GM19023 (cell line): Measurements from ENCODE around the gene TSHZ3.

Experiments used
- ATAC-seq: cut with Tn5 transposase; IDR thresholded peaks from one replicate; pipeline ENCODE4 v1.9.1; 2021; ENCODE audit warnings: mild to moderate bottlenecking, moderate library complexity; ENCODE audit not compliant: unreplicated experiment

Gene TSHZ3

GRCh38 chr19:31355665-31356289 lies 6.5 kb upstream of the TSHZ3 start:
- no peak for ATAC-seq

DNA sequence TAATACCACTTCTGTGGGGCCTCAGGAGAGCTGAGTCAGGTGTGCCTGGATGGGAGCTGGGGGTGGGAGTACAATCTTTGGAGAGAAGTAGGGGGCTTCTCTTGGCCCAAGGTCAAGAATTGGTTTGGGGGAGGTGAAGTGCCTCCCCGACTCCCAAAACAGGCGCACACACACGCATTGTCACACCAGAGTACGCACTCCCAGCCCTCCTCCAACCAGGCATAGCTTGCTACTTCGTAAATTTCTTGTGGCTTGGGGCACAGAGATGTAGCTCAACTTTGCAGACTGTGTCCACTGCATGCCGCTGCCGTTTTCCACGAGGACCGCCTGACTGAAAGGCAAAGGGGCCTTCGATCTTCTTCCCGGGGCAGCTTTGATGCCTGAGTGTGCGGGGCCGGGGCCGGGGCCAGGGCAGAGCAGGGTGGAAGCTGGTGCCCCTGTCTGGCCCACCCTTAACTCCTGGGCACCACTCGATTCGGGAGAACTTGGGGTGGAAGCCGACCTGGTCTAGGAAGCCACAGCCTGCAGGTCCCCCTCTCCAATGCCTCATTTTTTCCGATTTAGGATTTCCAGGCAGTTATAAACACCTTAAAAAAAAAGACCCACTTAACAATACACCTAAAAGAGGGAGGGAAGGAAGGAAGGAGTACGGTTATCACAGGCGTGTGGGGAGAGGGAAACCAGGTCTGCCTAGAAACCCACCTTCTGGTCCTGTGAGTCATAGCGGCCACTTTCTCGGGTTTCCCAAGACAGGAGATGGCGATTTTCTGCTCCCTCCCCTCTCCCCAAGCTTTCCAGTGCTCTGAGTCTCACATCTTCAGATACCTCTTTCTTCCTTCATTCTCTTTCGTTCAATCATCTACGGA lies 5.8 kb upstream of the TSHZ3 start:
- ATAC-seq, result no peak

DNA sequence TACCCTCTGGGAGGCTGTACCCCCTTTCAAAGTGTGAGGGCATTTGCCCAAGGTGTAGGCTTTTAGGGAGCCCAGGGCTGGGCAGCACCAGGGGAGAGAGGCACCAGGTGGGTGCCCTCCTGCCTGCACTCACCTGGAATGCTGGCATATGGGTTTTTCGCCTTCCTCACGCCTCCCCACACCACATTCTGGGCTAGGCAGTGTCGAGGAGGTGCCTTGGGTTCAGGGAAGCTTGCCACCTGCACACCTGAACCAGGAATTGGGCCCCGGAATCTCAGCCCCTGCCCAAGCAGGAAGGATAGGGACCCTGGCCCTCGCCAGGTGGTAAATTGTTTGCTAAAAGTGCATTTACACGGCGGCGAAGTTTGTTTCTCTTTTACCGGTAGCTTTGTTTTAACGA lies 5.1 kb upstream of the TSHZ3 start:
- ATAC-seq, result no peak

- ATAC-seq, result no peak
Measured at GRCh38 chr19:31353833-31354232, 4.6 kb upstream of the TSHZ3 start.

GRCh38 chr19:31352782-31353651 lies 3.8 kb upstream of the TSHZ3 start:
- ATAC-seq, result no peak

DNA sequence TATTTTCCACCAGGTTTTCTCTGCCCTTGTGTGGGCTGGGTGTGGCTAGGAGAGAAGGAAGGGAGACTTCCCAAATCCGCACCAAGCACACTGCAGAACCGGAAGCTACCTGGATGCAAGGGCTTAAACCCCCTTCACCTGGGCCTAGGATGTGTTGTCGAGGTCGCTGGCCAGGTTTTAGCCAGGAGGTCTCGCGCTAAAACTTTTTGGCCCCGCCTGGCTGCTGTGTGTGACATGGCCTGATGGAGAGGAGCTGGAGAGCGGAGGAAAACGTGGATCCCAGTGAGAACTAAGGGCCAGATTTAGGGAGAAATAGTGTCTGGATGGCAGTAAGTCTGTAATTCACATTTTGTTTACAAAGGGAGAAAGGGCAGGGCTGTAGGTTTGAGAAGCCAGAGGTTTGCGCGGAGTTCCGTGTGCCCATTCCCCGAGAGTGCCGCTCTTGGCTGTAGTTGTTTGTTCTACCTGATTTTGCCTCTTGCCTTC lies 3.1 kb upstream of the TSHZ3 start:
- ATAC-seq, result no peak

- no peak for ATAC-seq
Measured at GRCh38 chr19:31351855-31352195, 2.6 kb upstream of the TSHZ3 start.

DNA sequence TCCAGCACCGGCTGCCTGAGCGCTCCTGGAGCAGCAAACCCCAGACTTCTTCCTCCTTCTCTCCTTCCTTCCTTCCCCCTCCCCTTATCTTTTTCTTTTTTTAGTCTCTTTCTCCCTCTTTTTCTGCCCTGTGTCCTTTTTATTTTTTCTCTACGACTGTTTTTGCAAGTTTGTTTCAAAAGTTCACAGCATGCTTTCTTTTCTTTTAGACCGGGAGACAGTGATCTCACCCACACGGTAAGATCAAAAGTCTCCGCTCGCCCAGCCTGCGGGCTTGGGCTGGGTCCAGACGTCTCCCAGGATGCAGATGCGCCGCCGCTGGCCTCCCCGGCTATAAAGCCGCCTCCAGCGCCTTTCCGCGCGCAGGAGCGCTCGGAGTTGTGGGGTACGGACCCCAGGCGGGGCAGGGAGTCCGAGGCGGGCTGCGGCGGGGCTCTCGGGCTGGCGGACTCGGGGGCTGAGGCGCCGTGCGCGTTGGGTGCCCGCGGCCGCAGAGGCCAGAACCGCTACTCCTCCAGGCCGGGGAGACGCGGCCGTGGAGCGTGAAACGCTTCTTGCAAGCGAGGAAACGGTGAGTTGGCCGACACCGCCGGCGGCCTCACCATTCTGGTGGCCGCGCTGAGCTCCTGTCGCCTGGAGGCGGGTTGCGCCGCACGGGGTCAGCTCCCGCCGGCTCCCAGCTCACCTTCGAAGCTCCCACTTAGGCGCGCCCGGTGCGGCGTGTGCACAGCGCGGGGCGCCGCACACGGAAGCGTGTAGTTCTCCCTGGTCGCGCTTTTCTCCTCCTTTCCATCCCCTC lies 2.0 kb upstream of the TSHZ3 start:
- ATAC-seq, result no peak

GRCh38 chr19:31350693-31351055 lies 1.4 kb upstream of the TSHZ3 start:
- no peak for ATAC-seq

DNA sequence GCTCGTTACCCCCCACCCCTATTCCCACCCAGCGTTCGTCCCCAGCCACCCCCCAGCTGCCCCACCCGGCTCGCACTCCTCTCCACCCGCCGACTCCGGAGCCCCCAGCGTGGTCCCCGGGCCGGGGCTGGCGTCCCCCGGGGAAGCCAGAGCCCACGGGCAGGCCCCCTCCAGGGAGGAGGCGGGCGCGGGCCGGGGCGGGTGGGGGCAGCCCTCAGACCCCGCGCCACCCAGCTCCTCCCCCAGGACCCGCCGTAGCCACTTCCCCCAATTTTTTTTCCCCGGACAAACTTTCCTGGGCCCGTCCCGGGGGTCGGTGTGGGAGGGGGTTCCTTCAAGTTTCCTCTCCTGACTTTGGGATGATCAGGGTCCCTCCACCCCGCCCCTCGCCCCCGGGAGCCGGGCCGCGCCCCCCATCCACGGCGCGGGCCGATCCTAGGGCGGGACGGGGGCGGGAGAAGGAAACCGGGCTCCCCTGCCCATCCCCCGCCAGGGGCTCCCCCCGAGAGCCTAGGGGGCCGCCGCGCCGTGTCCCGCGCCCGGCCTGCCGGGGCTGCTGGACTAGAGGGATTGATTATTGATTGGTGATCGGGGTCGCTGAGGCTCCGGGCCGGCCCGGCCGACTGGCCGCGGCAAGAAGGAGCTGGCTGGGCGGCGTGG lies 927 bp upstream of the TSHZ3 start:
- ATAC-seq, result no peak

DNA sequence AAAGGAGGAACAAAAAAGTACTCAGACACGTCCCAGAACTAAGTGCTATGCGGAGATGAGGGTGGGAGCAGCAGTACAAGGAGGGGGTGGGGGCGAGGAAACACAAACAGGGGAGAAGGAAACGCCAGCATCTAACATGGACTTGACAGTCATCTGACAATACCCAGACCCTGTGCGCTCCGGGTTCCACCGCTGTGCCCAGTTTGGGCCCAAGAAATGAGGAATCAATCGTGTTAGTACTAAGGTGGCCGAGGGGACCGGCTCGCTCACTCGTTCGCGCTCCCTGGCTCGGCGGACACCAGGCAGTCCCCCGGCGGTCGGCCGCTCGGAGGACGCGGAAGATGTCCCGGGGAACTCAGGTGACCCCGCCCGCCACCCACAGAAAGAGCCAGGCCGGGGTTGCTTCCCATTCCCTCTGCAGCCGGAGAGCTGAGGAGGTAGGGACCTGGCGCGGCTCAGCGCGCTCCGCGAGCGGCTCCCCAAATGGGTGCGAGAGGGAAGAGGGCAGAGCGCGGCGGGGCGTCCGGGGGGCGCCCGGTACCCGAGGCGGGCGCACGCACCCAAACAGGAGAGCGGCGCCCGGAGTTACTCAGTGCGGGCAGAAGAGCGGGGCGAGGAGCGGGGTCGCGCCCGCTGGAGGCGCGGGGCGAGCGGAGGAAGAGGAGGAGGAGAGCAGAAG lies 616 bp downstream of the TSHZ3 start:
- no peak for ATAC-seq

GRCh38 chr19:31347828-31348392 lies 1.3 kb downstream of the TSHZ3 start:
- no peak for ATAC-seq

- ATAC-seq, result no peak
Measured at GRCh38 chr19:31347354-31347753, 1.9 kb downstream of the TSHZ3 start.

DNA sequence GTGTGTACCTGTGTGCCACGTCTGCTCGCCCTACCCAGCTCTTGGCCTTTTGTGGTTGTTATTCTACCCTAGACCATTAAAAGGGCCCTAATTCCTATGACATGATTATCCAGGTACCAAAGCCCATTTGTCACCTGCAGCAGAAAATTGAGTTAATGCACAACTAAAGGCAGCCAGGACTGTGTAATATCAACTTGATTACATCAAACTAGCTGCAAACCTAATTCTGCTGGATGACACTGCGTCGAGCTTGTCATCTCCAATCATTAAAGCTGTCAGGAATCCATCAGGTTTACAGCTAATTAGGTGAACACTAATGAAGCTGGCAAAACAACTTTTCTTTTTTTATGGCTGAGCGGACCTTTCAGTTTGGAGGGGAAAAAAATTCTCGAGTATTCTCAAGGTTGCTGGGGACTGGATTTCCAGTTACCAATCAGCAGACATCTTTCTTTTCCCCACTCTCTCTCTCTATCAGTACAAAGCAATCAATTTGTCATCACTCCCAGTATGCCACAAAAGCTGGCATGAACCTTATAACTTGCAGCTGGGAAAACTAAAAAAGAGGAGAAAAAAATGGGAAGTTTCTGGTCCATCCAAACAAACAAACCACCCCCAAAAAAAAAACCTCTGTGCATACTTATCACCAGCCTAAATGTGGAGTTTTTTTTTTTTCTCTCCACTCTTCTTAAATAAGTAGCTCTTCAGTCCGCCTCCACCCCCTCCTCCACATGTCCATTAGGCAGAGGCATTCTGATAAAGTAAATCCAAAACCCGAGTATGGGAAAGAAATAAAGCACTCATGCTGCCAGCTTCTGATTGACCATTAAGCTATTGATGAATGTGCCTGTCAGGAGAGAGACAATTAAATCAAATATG lies 2.8 kb downstream of the TSHZ3 start:
- ATAC-seq, result no peak

GRCh38 chr19:31344403-31344802 lies 4.8 kb downstream of the TSHZ3 start:
- no peak for ATAC-seq

GRCh38 chr19:31342926-31343325 lies 6.3 kb downstream of the TSHZ3 start:
- ATAC-seq, result no peak

DNA sequence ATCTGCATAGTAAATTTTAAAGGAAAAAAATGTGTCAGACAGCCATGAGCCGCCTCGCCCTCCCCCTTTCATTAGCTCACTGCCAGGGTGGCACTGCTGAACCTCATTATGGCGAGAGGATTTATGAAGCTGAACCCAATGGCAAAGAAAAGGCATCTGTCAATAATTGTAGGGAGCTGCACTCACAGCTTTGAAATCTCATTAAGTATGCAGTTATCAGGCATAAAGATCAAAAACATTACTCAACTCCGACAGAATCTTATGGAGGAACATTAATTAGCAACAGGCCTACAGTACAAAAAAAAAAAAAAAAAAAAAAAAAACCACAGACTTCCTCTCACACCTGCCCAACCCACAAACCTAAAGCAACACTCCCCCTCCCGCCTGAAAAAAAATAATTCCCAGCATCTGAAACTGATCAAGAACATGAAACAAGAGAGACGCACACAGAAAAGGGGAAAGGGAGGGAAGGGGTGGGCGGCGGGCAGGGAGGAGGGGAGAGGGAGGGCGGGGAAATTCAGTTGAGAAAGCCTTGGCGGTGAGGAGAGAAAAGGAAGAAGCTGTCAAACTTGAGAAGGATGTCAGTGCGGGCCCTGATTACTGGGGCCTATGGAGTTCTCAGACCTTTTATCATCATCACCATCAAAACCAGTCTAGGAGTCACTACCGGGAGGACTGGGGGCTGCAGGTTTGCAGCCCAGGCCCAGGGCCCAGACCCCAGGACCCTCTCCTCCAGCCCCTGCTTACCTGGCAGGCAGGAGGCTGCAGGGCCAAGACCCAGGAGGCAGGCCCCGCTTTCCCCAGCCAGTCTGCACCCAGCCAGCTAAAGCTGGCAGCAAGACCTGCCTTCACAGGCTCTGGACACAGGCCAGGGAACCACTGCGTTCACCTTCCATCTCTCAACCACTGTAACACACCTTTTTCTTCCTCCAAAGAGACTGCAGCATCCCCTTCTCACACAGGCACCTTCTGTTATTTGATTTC lies 8.9 kb downstream of the TSHZ3 start:
- ATAC-seq, result no peak
